Uterus (tissue), 2 donors: ENCODE measurements around the gene ATP11A.

ENCODE experiments used
- POLR2A ChIP-seq, 2 donors: fragments of 450-650 bp; IDR thresholded peaks; one replicate each; pipeline ENCODE4 v1.6.1; 2016; ENCODE audit warnings: antibody characterized with exemption in 2 of 2, mild to moderate bottlenecking in 1 of 2, moderate library complexity in 1 of 2
- TF ChIP-seq, protein P1 (sequence below), 4 experiments: fragments of 200-600 bp in 2 of 4; fragments of 450-650 bp in 2 of 4; sonication (generic) in 2 of 4; IDR thresholded peaks; one replicate each; pipeline ENCODE4 v1.5.1; 2016 to 2019; ENCODE audit warnings: antibody characterized with exemption in 4 of 4, mild to moderate bottlenecking in 2 of 4, moderate library complexity in 1 of 4

DNA sequence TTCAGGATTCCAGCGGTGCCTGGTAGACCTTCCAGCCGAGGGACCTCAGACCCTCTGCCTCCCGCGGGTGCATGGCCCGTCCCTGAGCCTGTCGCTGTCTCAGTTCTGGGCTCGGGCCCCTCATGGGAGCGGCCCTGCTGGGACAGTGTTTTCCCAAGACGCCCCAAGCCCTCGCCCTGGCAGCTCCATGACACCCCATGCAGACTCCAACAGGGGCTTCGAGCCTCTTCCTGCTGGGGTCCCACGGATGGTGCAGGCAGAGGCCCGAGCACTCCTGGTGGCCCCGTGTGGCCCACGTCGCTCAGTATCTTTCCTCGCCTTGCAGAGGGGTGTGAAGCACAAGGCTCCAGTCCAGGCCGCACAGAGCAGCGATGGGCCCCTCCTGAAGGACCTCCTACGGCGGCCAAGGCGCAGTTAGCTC lies 190.4 kb downstream of the ATP11A start:
- TF ChIP-seq, protein P1, sequence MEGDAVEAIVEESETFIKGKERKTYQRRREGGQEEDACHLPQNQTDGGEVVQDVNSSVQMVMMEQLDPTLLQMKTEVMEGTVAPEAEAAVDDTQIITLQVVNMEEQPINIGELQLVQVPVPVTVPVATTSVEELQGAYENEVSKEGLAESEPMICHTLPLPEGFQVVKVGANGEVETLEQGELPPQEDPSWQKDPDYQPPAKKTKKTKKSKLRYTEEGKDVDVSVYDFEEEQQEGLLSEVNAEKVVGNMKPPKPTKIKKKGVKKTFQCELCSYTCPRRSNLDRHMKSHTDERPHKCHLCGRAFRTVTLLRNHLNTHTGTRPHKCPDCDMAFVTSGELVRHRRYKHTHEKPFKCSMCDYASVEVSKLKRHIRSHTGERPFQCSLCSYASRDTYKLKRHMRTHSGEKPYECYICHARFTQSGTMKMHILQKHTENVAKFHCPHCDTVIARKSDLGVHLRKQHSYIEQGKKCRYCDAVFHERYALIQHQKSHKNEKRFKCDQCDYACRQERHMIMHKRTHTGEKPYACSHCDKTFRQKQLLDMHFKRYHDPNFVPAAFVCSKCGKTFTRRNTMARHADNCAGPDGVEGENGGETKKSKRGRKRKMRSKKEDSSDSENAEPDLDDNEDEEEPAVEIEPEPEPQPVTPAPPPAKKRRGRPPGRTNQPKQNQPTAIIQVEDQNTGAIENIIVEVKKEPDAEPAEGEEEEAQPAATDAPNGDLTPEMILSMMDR (IDR thresholded peaks at IDR 0.05), result no peak
- no peak for TF ChIP-seq POLR2A (IDR thresholded peaks at IDR 0.05)
